ENCODE measurements around the gene SAMD4A.

DNA sequence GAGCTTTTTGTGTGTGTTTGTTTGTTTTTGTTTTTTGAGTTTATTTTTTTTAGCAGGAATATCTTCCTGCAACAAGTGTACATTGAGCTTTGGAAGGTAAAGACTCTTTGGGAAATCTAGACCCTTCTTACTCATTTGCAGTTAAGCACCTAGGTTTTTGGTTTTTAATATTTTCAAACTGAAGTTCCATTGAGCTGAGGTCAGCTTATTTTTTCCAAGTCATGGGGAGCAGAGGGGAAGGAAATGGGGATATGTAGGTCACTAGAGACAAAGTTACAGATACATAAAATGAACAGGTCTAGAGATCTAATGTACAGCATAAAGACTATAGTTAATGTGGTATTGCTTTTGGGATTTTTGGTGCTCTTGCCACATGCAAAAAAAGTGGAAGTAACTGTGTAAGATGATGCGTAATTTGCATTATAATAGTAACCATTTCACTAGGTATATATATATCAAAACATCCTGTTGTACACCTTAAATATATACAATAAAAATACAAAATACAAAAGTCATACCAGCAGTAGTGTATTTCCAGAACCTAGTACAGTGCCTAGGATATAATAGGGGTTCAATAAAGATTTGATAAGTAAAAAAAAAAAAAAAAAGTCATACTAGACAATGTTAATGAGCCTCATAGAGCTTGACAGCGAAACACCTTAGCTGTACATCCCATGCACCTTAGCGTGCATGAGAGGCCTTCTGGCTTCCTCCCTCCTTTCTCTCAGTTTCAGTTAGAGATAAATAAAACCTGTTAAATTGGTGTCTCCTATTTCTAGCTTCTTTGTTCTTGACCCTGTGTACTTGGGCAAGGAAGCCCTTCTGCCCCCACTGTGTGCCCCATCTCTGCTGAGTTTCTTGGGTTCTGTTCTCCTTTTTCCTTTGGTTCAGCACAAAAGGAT, 34.6 kb upstream of the SAMD4A start:
- TF ChIP-seq, protein P1, sequence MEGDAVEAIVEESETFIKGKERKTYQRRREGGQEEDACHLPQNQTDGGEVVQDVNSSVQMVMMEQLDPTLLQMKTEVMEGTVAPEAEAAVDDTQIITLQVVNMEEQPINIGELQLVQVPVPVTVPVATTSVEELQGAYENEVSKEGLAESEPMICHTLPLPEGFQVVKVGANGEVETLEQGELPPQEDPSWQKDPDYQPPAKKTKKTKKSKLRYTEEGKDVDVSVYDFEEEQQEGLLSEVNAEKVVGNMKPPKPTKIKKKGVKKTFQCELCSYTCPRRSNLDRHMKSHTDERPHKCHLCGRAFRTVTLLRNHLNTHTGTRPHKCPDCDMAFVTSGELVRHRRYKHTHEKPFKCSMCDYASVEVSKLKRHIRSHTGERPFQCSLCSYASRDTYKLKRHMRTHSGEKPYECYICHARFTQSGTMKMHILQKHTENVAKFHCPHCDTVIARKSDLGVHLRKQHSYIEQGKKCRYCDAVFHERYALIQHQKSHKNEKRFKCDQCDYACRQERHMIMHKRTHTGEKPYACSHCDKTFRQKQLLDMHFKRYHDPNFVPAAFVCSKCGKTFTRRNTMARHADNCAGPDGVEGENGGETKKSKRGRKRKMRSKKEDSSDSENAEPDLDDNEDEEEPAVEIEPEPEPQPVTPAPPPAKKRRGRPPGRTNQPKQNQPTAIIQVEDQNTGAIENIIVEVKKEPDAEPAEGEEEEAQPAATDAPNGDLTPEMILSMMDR (IDR thresholded peaks at IDR 0.05; ENCODE audit: insufficient read depth, low read length, poor library complexity, severe bottlenecking): no peak
- TF ChIP-seq EZH2phosphoT487 (conservative IDR thresholded peaks at IDR 0.05; ENCODE audit: low read length): no peak

All from SU-DHL-6 (cell line).